ENCODE results near the gene IDH3A.

DNA sequence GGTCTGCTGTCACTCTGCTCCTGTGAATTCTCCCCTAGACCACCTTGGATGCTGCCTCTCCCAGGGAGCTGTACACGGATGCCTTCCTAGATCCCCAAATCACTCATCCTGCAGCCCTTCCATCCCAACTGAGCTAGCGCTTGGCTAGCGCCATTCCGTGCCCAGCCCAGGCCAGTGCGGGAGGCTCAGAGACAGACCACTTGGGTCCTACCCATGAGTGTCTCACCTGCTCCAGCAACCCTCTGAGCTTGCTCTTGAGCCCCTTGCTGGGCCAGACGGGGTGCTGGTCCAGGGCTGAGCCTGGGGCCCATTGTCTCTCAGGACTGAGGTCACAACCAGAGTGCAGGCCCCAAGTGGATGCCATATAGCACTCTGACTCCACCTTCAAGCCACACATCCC is 39.1 kb upstream of the IDH3A start:
- TF ChIP-seq, protein P1, sequence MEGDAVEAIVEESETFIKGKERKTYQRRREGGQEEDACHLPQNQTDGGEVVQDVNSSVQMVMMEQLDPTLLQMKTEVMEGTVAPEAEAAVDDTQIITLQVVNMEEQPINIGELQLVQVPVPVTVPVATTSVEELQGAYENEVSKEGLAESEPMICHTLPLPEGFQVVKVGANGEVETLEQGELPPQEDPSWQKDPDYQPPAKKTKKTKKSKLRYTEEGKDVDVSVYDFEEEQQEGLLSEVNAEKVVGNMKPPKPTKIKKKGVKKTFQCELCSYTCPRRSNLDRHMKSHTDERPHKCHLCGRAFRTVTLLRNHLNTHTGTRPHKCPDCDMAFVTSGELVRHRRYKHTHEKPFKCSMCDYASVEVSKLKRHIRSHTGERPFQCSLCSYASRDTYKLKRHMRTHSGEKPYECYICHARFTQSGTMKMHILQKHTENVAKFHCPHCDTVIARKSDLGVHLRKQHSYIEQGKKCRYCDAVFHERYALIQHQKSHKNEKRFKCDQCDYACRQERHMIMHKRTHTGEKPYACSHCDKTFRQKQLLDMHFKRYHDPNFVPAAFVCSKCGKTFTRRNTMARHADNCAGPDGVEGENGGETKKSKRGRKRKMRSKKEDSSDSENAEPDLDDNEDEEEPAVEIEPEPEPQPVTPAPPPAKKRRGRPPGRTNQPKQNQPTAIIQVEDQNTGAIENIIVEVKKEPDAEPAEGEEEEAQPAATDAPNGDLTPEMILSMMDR (conservative IDR thresholded peaks at IDR 0.05 in 1 of 2, IDR thresholded peaks at IDR 0.05 in 1 of 2; ENCODE audit: extremely low read depth in 1 of 2, insufficient read depth in 1 of 2, low read depth in 1 of 2, low read length in 2 of 2) = no peak
- no peak for TF ChIP-seq EZH2 (IDR thresholded peaks at IDR 0.05; ENCODE audit: borderline replicate concordance, low read length)
